ENCODE measurements around the gene EXTL1. TPM values are rescaled to one million over a fixed set of nuclear protein-coding genes. Genes with fewer than 3 reads are reported as not detected.
A peak's percentile ranks its signal among the peaks of the same experiment; 100 is the strongest.

EXTL1 gene
- total RNA-seq, 6 experiments from 2014 or later, result 0.06 to 0.19 TPM; not detected in 4

DNA sequence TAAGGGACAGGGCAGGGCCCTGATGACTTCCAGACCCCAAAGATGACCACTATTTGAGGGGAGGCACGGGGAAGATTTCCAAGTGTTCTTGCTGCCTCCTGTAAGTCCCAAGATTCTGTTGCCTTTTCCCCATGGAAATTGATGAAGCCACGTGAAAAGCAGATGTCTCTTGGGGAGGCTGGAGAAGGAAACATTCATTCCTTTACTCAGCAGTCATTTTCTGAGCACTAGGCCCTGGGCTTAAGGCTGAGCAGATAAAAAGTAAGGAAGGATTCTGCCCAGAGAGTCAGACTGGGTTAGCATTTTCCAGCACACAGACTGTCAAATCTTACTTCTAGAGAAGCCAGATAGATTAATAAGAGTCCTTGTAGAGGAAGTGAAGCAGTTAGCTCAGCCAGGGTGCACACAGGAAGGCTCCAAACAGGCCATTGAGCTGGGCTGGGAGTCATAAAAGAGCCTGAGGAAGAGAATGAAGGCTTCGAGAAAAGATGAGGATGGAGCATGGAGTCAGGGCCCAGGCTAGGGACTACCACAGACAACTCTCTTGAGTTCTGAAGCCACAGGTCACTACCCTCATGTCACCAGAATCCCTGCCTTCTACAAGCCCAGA is 10.1 kb downstream of the EXTL1 start:
- DNase-seq, result no peak
- H3K36me3 ChIP-seq, result no peaks in the 10 kb centered on the region
- no peaks in the 10 kb centered on the region for H3K27me3 ChIP-seq
- H3K9me3 ChIP-seq, result no peaks in the 10 kb centered on the region
- no peak for ATAC-seq
- H3K4me1 ChIP-seq, result no peaks in the 10 kb centered on the region
- intact Hi-C loops (cut with DNase I), result loop anchor here (5.0 to 10.0 kb wide), 2 partner anchors 116 to 123 kb away; partner anchors contain the start of gene FAM110D (in 1 of the 2)
- 57% methylated on average over 2 of the region's 3 CpGs for WGBS (ENCODE audit: insufficient coverage, low coverage, low lambda C conversion rate, missing lambda C conversion rate)
- no peak overlapping the region for H3K4me3 ChIP-seq
- TF ChIP-seq POLR2A (IDR thresholded peaks at IDR 0.05), result no peak
- TF ChIP-seq, protein P1, sequence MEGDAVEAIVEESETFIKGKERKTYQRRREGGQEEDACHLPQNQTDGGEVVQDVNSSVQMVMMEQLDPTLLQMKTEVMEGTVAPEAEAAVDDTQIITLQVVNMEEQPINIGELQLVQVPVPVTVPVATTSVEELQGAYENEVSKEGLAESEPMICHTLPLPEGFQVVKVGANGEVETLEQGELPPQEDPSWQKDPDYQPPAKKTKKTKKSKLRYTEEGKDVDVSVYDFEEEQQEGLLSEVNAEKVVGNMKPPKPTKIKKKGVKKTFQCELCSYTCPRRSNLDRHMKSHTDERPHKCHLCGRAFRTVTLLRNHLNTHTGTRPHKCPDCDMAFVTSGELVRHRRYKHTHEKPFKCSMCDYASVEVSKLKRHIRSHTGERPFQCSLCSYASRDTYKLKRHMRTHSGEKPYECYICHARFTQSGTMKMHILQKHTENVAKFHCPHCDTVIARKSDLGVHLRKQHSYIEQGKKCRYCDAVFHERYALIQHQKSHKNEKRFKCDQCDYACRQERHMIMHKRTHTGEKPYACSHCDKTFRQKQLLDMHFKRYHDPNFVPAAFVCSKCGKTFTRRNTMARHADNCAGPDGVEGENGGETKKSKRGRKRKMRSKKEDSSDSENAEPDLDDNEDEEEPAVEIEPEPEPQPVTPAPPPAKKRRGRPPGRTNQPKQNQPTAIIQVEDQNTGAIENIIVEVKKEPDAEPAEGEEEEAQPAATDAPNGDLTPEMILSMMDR (IDR thresholded peaks at IDR 0.05), result no peak
- no peak overlapping the region for H3K27ac ChIP-seq

GRCh38 chr1:26032656-26033357 is 11.2 kb downstream of the EXTL1 start:
- ATAC-seq, result no peak

GRCh38 chr1:26034504-26035202 is 13.1 kb downstream of the EXTL1 start:
- no peak for ATAC-seq
- no peak for DNase-seq

More at GRCh38 chr1:26032656-26033357, 11.2 kb downstream of the EXTL1 start:
- H3K27me3 ChIP-seq, result no peaks in the 10 kb centered on the region
- TF ChIP-seq POLR2A (IDR thresholded peaks at IDR 0.05), result no peak
- TF ChIP-seq, protein P1 (IDR thresholded peaks at IDR 0.05), result no peak
- intact Hi-C loops (cut with DNase I), result loop anchor here (5.0 to 10.0 kb wide), 2 partner anchors 114 to 122 kb away; partner anchors contain the start of gene FAM110D (in 1 of the 2)
- WGBS (ENCODE audit: insufficient coverage, low coverage, low lambda C conversion rate, missing lambda C conversion rate), result 74% methylated on average over 7 of the region's 12 CpGs
- no peaks in the 10 kb centered on the region for H3K9me3 ChIP-seq
- H3K27ac ChIP-seq, result no peak overlapping the region
- no peak overlapping the region for H3K4me3 ChIP-seq
- DNase-seq, result no peak
- H3K4me1 ChIP-seq, result no peaks in the 10 kb centered on the region
- H3K36me3 ChIP-seq, result no peaks in the 10 kb centered on the region

More at GRCh38 chr1:26034504-26035202, 13.1 kb downstream of the EXTL1 start:
- Histone ChIP-seq H3K27me3 (no peaks in the 10 kb centered on the region), H3K27ac (no peak overlapping the region), H3K4me3 (peak overlapping the region; percentile 75 to 90 (median 82)), H3K9me3 (no peaks in the 10 kb centered on the region), H3K4me1 (no peaks in the 10 kb centered on the region), H3K36me3 (no peaks in the 10 kb centered on the region)
- TF ChIP-seq, protein P1 (IDR thresholded peaks at IDR 0.05), result no peak
- TF ChIP-seq POLR2A (IDR thresholded peaks at IDR 0.05), result no peak
- intact Hi-C loops (cut with DNase I), result loop anchor here (5.0 to 10.0 kb wide), 2 partner anchors 113 to 120 kb away; partner anchors contain the start of gene FAM110D (in 1 of the 2)
- WGBS (ENCODE audit: insufficient coverage, low coverage, low lambda C conversion rate, missing lambda C conversion rate), result 11% methylated on average over 4 of the region's 15 CpGs
